Measurements from ENCODE around the gene CD96. TPM values are rescaled to one million over a fixed set of nuclear protein-coding genes. Genes with fewer than 3 reads are reported as not detected.

Gene CD96
- total and polyA plus RNA-seq, 2 experiments from 2014 or later = 0.91 TPM; not detected in 1

DNA sequence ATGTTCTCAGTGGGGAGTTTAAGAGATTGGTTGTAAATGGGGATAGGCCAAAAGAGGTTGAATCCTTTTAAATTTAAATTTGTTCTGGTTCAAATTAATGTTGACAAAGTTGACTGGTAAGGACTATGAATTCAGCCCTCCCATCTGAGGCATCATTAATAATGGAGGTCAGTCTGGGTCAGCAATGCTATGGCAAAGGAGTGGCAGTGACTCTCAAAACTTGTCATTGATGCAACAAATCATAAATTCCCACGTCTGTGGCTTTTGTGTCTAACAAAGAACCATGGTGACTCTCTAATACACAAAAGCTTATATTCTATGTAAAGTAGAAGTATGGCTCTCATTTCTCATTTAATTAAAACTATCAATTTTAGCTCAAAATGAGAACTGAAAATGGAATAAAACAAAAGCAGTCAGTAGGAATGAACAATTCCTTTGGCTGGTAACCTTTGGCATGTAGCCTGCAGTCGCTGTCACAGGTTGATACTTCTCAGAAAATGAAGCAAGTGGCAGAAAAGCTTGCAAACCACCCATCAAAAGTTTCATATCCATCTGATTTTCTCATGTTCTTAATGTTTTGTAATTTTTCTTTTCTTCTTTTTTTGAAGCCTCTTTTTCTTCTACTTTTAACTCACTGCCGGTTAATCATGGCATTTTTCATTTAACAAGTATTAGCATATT is 65.4 kb downstream of the CD96 start:
- Histone ChIP-seq H3F3A (replicated peaks; ENCODE audit: low read depth) (no peaks in the 10 kb centered on the region), H3K4me3 (no peak overlapping the region), H3K27me3 (ENCODE audit: insufficient read depth) (no peaks in the 10 kb centered on the region), H4K20me1 (replicated peaks; ENCODE audit: insufficient read depth) (no peaks in the 10 kb centered on the region), H3K4me2 (no peak overlapping the region), H3K4me1 (ENCODE audit: insufficient read depth) (no peaks in the 10 kb centered on the region; the same call in 1 of the 2 replicates), H2AFZ (no peak overlapping the region), H3K9me2 (ENCODE audit: insufficient read depth) (no peaks in the 10 kb centered on the region; the same call in 1 of the 2 replicates), H3K27ac (ENCODE audit: low read depth) (no peak overlapping the region), H3K36me3 (ENCODE audit: insufficient read depth) (no peaks in the 10 kb centered on the region), H3K79me2 (replicated peaks; ENCODE audit: insufficient read depth) (no peaks in the 10 kb centered on the region)
- Mint-ChIP-seq H3K4me1 (peaks cover 2% of the 10 kb centered on the region; the same call in 2 of the 3 replicates), H3K9me3 (no peaks in the 10 kb centered on the region), H3K27me3 (ENCODE audit: insufficient read depth, low read depth, poor library complexity) (no peaks in the 10 kb centered on the region), H3K4me3 (no peak overlapping the region), H3K27ac (no peak overlapping the region; the same call in 1 of the 2 replicates), H3K36me3 (ENCODE audit: low read depth) (no peaks in the 10 kb centered on the region)
- no peak for DNase-seq (ENCODE audit: low spot score)
- no peak for ATAC-seq
- no peak for TF ChIP-seq EZH2phosphoT487 (IDR thresholded peaks at IDR 0.05; ENCODE audit: unreplicated experiment)
- TF ChIP-seq CREB1 (CRISPR knock-in tag; IDR thresholded peaks at IDR 0.05; ENCODE audit: low read depth) = no peak
- TF ChIP-seq, protein P1, sequence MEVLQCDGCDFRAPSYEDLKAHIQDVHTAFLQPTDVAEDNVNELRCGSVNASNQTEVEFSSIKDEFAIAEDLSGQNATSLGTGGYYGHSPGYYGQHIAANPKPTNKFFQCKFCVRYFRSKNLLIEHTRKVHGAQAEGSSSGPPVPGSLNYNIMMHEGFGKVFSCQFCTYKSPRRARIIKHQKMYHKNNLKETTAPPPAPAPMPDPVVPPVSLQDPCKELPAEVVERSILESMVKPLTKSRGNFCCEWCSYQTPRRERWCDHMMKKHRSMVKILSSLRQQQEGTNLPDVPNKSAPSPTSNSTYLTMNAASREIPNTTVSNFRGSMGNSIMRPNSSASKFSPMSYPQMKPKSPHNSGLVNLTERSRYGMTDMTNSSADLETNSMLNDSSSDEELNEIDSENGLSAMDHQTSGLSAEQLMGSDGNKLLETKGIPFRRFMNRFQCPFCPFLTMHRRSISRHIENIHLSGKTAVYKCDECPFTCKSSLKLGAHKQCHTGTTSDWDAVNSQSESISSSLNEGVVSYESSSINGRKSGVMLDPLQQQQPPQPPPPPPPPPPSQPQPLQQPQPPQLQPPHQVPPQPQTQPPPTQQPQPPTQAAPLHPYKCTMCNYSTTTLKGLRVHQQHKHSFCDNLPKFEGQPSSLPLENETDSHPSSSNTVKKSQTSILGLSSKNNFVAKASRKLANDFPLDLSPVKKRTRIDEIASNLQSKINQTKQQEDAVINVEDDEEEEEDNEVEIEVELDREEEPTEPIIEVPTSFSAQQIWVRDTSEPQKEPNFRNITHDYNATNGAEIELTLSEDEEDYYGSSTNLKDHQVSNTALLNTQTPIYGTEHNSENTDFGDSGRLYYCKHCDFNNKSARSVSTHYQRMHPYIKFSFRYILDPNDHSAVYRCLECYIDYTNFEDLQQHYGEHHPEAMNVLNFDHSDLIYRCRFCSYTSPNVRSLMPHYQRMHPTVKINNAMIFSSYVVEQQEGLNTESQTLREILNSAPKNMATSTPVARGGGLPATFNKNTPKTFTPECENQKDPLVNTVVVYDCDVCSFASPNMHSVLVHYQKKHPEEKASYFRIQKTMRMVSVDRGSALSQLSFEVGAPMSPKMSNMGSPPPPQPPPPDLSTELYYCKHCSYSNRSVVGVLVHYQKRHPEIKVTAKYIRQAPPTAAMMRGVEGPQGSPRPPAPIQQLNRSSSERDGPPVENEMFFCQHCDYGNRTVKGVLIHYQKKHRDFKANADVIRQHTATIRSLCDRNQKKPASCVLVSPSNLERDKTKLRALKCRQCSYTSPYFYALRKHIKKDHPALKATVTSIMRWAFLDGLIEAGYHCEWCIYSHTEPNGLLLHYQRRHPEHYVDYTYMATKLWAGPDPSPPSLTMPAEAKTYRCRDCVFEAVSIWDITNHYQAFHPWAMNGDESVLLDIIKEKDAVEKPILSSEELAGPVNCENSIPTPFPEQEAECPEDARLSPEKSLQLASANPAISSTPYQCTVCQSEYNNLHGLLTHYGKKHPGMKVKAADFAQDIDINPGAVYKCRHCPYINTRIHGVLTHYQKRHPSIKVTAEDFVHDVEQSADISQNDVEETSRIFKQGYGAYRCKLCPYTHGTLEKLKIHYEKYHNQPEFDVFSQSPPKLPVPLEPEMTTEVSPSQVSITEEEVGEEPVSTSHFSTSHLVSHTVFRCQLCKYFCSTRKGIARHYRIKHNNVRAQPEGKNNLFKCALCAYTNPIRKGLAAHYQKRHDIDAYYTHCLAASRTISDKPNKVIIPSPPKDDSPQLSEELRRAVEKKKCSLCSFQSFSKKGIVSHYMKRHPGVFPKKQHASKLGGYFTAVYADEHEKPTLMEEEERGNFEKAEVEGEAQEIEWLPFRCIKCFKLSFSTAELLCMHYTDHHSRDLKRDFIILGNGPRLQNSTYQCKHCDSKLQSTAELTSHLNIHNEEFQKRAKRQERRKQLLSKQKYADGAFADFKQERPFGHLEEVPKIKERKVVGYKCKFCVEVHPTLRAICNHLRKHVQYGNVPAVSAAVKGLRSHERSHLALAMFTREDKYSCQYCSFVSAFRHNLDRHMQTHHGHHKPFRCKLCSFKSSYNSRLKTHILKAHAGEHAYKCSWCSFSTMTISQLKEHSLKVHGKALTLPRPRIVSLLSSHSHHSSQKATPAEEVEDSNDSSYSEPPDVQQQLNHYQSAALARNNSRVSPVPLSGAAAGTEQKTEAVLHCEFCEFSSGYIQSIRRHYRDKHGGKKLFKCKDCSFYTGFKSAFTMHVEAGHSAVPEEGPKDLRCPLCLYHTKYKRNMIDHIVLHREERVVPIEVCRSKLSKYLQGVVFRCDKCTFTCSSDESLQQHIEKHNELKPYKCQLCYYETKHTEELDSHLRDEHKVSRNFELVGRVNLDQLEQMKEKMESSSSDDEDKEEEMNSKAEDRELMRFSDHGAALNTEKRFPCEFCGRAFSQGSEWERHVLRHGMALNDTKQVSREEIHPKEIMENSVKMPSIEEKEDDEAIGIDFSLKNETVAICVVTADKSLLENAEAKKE (CRISPR knock-in tag; IDR thresholded peaks at IDR 0.05) = no peak

DNA sequence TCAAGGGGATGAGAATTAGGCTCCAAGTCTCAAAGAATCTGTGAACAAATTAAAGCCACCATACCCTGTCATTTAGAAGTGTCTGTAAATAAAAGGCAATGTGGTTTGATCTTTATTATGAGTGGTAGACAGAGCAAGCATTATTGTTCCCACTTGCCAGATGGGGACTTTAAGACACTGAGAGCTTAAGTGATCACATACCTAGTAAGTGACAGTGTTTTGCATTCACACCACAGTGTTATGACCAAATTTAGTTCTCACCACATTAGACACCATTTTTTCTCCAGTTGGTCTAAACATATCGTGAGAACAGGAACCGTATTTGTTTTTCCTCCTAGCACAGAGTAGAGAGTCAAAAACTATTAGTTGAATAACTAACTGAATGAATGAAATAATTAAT is 66.4 kb downstream of the CD96 start:
- H3K9me3 Mint-ChIP-seq = no peaks in the 10 kb centered on the region
- no peaks in the 10 kb centered on the region for H4K20me1 ChIP-seq (replicated peaks; ENCODE audit: insufficient read depth)
- H3K27me3 Mint-ChIP-seq (ENCODE audit: insufficient read depth, low read depth, poor library complexity) = no peaks in the 10 kb centered on the region
- peaks cover 2% of the 10 kb centered on the region; the same call in 2 of the 3 replicates for H3K4me1 Mint-ChIP-seq
- DNase-seq (ENCODE audit: low spot score) (no peak), ATAC-seq (no peak)
- no peaks in the 10 kb centered on the region; the same call in 1 of the 2 replicates for H3K9me2 ChIP-seq (ENCODE audit: insufficient read depth)
- no peaks in the 10 kb centered on the region for H3K36me3 ChIP-seq (ENCODE audit: insufficient read depth)
- no peak overlapping the region for H3K4me3 ChIP-seq
- H3K4me3 Mint-ChIP-seq = no peak overlapping the region
- H3K27ac ChIP-seq (ENCODE audit: low read depth) = no peak overlapping the region
- no peak overlapping the region for H3K4me2 ChIP-seq
- H3K36me3 Mint-ChIP-seq (ENCODE audit: low read depth) = no peaks in the 10 kb centered on the region
- no peak overlapping the region for H3K27ac Mint-ChIP-seq
- H2AFZ ChIP-seq = no peak overlapping the region
- no peaks in the 10 kb centered on the region for H3F3A ChIP-seq (replicated peaks; ENCODE audit: low read depth)
- H3K4me1 ChIP-seq (ENCODE audit: insufficient read depth) = no peaks in the 10 kb centered on the region; the same call in 1 of the 2 replicates
- H3K79me2 ChIP-seq (replicated peaks; ENCODE audit: insufficient read depth) = no peaks in the 10 kb centered on the region
- no peaks in the 10 kb centered on the region for H3K27me3 ChIP-seq (ENCODE audit: insufficient read depth)
- TF ChIP-seq POLR2AphosphoS5 (IDR thresholded peaks at IDR 0.05; ENCODE audit: low read depth) (no peak), NANOG (IDR thresholded peaks at IDR 0.05; ENCODE audit: borderline replicate concordance) (no peak), ZNF331 (CRISPR knock-in tag; IDR thresholded peaks at IDR 0.05; ENCODE audit: low read depth) (no peak)
- TF ChIP-seq, protein P2, sequence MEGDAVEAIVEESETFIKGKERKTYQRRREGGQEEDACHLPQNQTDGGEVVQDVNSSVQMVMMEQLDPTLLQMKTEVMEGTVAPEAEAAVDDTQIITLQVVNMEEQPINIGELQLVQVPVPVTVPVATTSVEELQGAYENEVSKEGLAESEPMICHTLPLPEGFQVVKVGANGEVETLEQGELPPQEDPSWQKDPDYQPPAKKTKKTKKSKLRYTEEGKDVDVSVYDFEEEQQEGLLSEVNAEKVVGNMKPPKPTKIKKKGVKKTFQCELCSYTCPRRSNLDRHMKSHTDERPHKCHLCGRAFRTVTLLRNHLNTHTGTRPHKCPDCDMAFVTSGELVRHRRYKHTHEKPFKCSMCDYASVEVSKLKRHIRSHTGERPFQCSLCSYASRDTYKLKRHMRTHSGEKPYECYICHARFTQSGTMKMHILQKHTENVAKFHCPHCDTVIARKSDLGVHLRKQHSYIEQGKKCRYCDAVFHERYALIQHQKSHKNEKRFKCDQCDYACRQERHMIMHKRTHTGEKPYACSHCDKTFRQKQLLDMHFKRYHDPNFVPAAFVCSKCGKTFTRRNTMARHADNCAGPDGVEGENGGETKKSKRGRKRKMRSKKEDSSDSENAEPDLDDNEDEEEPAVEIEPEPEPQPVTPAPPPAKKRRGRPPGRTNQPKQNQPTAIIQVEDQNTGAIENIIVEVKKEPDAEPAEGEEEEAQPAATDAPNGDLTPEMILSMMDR (conservative IDR thresholded peaks at IDR 0.05; ENCODE audit: low read depth in 2 of 2) = no peak

Measured in GM23338 (cell line).